ENCODE measurements around the gene RAB14.

Gene RAB14

GRCh38 chr9:121201738-121202533 lies at the start of gene RAB14 (continued):
- TF ChIP-seq REST (tag by site-specific recombination; IDR thresholded peaks at IDR 0.05): no peak
- TF ChIP-seq ZNF10 (tag by site-specific recombination; IDR thresholded peaks at IDR 0.05): no peak
- TF ChIP-seq ZSCAN5A (tag by site-specific recombination; IDR thresholded peaks at IDR 0.05): no peak
- no peak for TF ChIP-seq GLI2 (tag by site-specific recombination; IDR thresholded peaks at IDR 0.05; ENCODE audit: borderline replicate concordance, low read depth)
- no peak for TF ChIP-seq ZNF174 (tag by site-specific recombination; IDR thresholded peaks at IDR 0.05)
- TF ChIP-seq, protein P1, sequence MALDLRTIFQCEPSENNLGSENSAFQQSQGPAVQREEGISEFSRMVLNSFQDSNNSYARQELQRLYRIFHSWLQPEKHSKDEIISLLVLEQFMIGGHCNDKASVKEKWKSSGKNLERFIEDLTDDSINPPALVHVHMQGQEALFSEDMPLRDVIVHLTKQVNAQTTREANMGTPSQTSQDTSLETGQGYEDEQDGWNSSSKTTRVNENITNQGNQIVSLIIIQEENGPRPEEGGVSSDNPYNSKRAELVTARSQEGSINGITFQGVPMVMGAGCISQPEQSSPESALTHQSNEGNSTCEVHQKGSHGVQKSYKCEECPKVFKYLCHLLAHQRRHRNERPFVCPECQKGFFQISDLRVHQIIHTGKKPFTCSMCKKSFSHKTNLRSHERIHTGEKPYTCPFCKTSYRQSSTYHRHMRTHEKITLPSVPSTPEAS (tag by site-specific recombination; IDR thresholded peaks at IDR 0.05): no peak
- no peak for TF ChIP-seq ZNF629 (tag by site-specific recombination; IDR thresholded peaks at IDR 0.05)
- TF ChIP-seq SP3 (tag by site-specific recombination; IDR thresholded peaks at IDR 0.05): peak; percentile 72
- TF ChIP-seq ZNF341 (tag by site-specific recombination; IDR thresholded peaks at IDR 0.05; ENCODE audit: low read depth): no peak
- TF ChIP-seq EGR2 (tag by site-specific recombination; IDR thresholded peaks at IDR 0.05; ENCODE audit: low read depth): no peak
- TF ChIP-seq ZNF26 (tag by site-specific recombination; IDR thresholded peaks at IDR 0.05): no peak
- TF ChIP-seq ZNF660 (tag by site-specific recombination; IDR thresholded peaks at IDR 0.05): 0 out of 2 replicates have a peak, but pooled peaks have one; percentile 0
- TF ChIP-seq ZBTB17 (tag by site-specific recombination; IDR thresholded peaks at IDR 0.05): 0 out of 2 replicates have a peak, but pooled peaks have one; percentile 8
- TF ChIP-seq ZXDB (tag by site-specific recombination; IDR thresholded peaks at IDR 0.05): peak; percentile 100
- no peak for TF ChIP-seq ZNF221 (tag by site-specific recombination; IDR thresholded peaks at IDR 0.05; ENCODE audit: borderline replicate concordance)
- TF ChIP-seq ZNF549 (tag by site-specific recombination; IDR thresholded peaks at IDR 0.05): no peak
- no peak for TF ChIP-seq ZNF112 (tag by site-specific recombination; IDR thresholded peaks at IDR 0.05)
- TF ChIP-seq ZBTB7A (tag by site-specific recombination; IDR thresholded peaks at IDR 0.05; ENCODE audit: low read depth): no peak
- TF ChIP-seq, protein P2, sequence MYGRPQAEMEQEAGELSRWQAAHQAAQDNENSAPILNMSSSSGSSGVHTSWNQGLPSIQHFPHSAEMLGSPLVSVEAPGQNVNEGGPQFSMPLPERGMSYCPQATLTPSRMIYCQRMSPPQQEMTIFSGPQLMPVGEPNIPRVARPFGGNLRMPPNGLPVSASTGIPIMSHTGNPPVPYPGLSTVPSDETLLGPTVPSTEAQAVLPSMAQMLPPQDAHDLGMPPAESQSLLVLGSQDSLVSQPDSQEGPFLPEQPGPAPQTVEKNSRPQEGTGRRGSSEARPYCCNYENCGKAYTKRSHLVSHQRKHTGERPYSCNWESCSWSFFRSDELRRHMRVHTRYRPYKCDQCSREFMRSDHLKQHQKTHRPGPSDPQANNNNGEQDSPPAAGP (tag by site-specific recombination; IDR thresholded peaks at IDR 0.05): 0 out of 2 replicates have a peak, but pooled peaks have one; percentile 14
- no peak for TF ChIP-seq REPIN1 (tag by site-specific recombination; IDR thresholded peaks at IDR 0.05; ENCODE audit: low read depth)
- no peak for TF ChIP-seq ZNF362 (tag by site-specific recombination; IDR thresholded peaks at IDR 0.05)
- no peak for TF ChIP-seq ZNF544 (tag by site-specific recombination; IDR thresholded peaks at IDR 0.05)
- TF ChIP-seq ZNF114 (tag by site-specific recombination; IDR thresholded peaks at IDR 0.05): no peak
- no peak; the same call in 1 of the 2 replicates for TF ChIP-seq ZNF785 (tag by site-specific recombination; IDR thresholded peaks at IDR 0.05)
- TF ChIP-seq, protein P3, sequence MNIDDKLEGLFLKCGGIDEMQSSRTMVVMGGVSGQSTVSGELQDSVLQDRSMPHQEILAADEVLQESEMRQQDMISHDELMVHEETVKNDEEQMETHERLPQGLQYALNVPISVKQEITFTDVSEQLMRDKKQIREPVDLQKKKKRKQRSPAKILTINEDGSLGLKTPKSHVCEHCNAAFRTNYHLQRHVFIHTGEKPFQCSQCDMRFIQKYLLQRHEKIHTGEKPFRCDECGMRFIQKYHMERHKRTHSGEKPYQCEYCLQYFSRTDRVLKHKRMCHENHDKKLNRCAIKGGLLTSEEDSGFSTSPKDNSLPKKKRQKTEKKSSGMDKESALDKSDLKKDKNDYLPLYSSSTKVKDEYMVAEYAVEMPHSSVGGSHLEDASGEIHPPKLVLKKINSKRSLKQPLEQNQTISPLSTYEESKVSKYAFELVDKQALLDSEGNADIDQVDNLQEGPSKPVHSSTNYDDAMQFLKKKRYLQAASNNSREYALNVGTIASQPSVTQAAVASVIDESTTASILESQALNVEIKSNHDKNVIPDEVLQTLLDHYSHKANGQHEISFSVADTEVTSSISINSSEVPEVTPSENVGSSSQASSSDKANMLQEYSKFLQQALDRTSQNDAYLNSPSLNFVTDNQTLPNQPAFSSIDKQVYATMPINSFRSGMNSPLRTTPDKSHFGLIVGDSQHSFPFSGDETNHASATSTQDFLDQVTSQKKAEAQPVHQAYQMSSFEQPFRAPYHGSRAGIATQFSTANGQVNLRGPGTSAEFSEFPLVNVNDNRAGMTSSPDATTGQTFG (tag by site-specific recombination; IDR thresholded peaks at IDR 0.05; ENCODE audit: borderline replicate concordance): no peak
- no peak for TF ChIP-seq ZNF214 (tag by site-specific recombination; IDR thresholded peaks at IDR 0.05; ENCODE audit: borderline replicate concordance)
- TF ChIP-seq YY1 (tag by site-specific recombination; IDR thresholded peaks at IDR 0.05): peak; percentile 74; the same call in 1 of the 2 replicates

Data from HEK293 (cell line).